K562 (cell line): Measurements from ENCODE around the gene CCSER2. TPM values are rescaled to one million over a fixed set of nuclear protein-coding genes. Genes with fewer than 3 reads are reported as not detected.

Experiments used
- ATAC-seq: fragments of 200-7000 bp; cut with Tn5 transposase; 3 replicates; pipeline ENCODE4 v1.9.1; 2020; ENCODE audit warnings: moderate library complexity
- BruUV-seq: library from RNA; stranded (reverse); fragments of 400-500 nt; replicated peaks from 2 replicates; lab custom pipeline; 2021; lab: Mats Ljungman, UMichigan
- CTCF ChIA-PET: fragments of 300-600 bp; formaldehyde crosslinking; extraction: SDS; loops from one replicate; lab custom pipeline; 2021; ENCODE audit warnings: low intra/inter-chr PET ratio; lab: Yijun Ruan, JAX
- POLR2A ChIA-PET: fragments of 300-600, 350-650 bp; sonication (Branson Sonifier 250); formaldehyde crosslinking; extraction: SDS; loops from one replicate; lab custom pipeline; 2021; ENCODE audit warnings: antibody characterized with exemption, inconsistent platforms; lab: Yijun Ruan, JAX
- DNase-seq, 4 experiments: peaks; one replicate each; pipeline versions ENCODE4 v3.0.0 to v3.0.0-alpha.2; 2011 to 2018; ENCODE audit warnings: low spot score in 3 of 4, mixed read lengths in 3 of 4; ENCODE audit errors: extremely low read depth in 1 of 4
- FAIRE-seq: peaks from 2 replicates; lab custom pipeline; 2011; peaks lifted over from hg19 to GRCh38; lab: Jason Lieb, UNC
- H2AFZ ChIP-seq: 2 replicates; pipeline ENCODE4 v1.6.0; 2011; ENCODE audit warnings: low read depth, low read length, control low read depth, inconsistent platforms
- H3K27ac ChIP-seq: fragments of 200-600 bp; 3 replicates; pipeline ENCODE4 v1.8.0; 2011; ENCODE audit warnings: low read depth, mild to moderate bottlenecking, control low read depth, inconsistent platforms, low read length, moderate library complexity, mixed read lengths; ENCODE audit errors: extremely low read depth
- H3K27me3 ChIP-seq, 2 experiments: fragments of 300-600 bp in 1 of 2; 2 replicates in 1 of 2; 3 replicates in 1 of 2; pipeline versions ENCODE4 v1.6.0 to v1.8.0; 2011; ENCODE audit warnings: inconsistent platforms in 2 of 2, low read length in 2 of 2, mild to moderate bottlenecking in 1 of 2, mixed read lengths in 1 of 2, moderate library complexity in 1 of 2; ENCODE audit not compliant: control insufficient read depth in 2 of 2, insufficient read depth in 2 of 2
- H3K36me3 ChIP-seq: fragments of 300-600 bp; 3 replicates; pipeline ENCODE4 v1.8.0; 2011; ENCODE audit warnings: mild to moderate bottlenecking, low read length, inconsistent platforms; ENCODE audit not compliant: control insufficient read depth, insufficient read depth
- H3K4me1 ChIP-seq, 2 experiments: fragments of 200-600 bp in 1 of 2; replicated peaks in 1 of 2; 2 replicates in 1 of 2; 3 replicates in 1 of 2; pipeline versions ENCODE4 v1.5.1 to v1.8.0; 2011; ENCODE audit warnings: inconsistent platforms in 2 of 2, low read length in 2 of 2, mild to moderate bottlenecking in 1 of 2, mixed read lengths in 1 of 2, moderate library complexity in 1 of 2; ENCODE audit not compliant: control insufficient read depth in 2 of 2, insufficient read depth in 2 of 2
- H3K4me2 ChIP-seq: 2 replicates; pipeline ENCODE4 v1.6.1; 2011; ENCODE audit warnings: low read length, control low read depth, inconsistent platforms, mixed read lengths; ENCODE audit not compliant: insufficient read depth
- H3K4me3 ChIP-seq: fragments of 200-600 bp; sonication (generic), shearing (Covaris generic); 2 replicates; pipeline ENCODE4 v1.5.1; 2016; ENCODE audit warnings: control low read depth, inconsistent platforms
- H3K79me2 ChIP-seq: fragments of 200-600 bp; 3 replicates; pipeline ENCODE4 v1.8.0; 2011; ENCODE audit warnings: low read length, inconsistent platforms; ENCODE audit not compliant: control insufficient read depth, insufficient read depth
- H3K9ac ChIP-seq, 2 experiments: 2 replicates each; pipeline versions ENCODE4 v1.6.0 to v1.6.1; 2011; ENCODE audit warnings: low read depth in 2 of 2, low read length in 2 of 2, control low read depth in 1 of 2, inconsistent platforms in 1 of 2, mild to moderate bottlenecking in 1 of 2, mixed read lengths in 1 of 2; ENCODE audit not compliant: insufficient read depth in 1 of 2
- H3K9me1 ChIP-seq: one replicate; pipeline ENCODE4 v1.6.0; 2011; ENCODE audit warnings: inconsistent platforms, mild to moderate bottlenecking, low read length, moderate library complexity; ENCODE audit not compliant: control insufficient read depth, insufficient read depth
- H3K9me3 ChIP-seq: replicated peaks from 2 replicates; pipeline ENCODE4 v1.5.1; 2011; ENCODE audit warnings: low read depth, low read length, inconsistent platforms; ENCODE audit not compliant: control insufficient read depth, insufficient read depth
- H4K20me1 ChIP-seq: replicated peaks from 2 replicates; pipeline ENCODE4 v1.6.1; 2011; ENCODE audit warnings: low read length, inconsistent platforms, mixed read lengths; ENCODE audit not compliant: control insufficient read depth, insufficient read depth
- ETV1 ChIP-seq: fragments of 450-650 bp; conservative IDR thresholded peaks from 2 replicates; pipeline ENCODE4 v1.6.1; 2016; ENCODE audit warnings: missing genetic modification characterization, control low read depth, low read depth, missing compliant biosample characterization
- FIP1L1 ChIP-seq: fragments of 200-400 bp; formaldehyde crosslinking; IDR thresholded peaks from 2 replicates; pipeline ENCODE4 v1.6.1; 2018; ENCODE audit warnings: mild to moderate bottlenecking, low read depth, low read length; ENCODE audit not compliant: poor library complexity, severe bottlenecking
- FOXA1 ChIP-seq: fragments of 450-650 bp; IDR thresholded peaks from 2 replicates; pipeline ENCODE4 v1.6.1; 2016; ENCODE audit warnings: mild to moderate bottlenecking, borderline replicate concordance
- HMGN3 ChIP-seq: IDR thresholded peaks from 2 replicates; pipeline ENCODE4 v1.6.1; 2011; ENCODE audit warnings: borderline replicate concordance, low read depth, mild to moderate bottlenecking, mixed read lengths, low read length; ENCODE audit not compliant: insufficient read length; ENCODE audit errors: extremely low read depth
- JUND ChIP-seq, 2 experiments: IDR thresholded peaks; 2 replicates in 1 of 2; 3 replicates in 1 of 2; pipeline ENCODE4 v1.6.1; 2011; ENCODE audit warnings: borderline replicate concordance in 2 of 2, low read depth in 2 of 2, low read length in 2 of 2, improper control_type of control experiment in 1 of 2, missing biosample characterization in 1 of 2, missing genetic modification characterization in 1 of 2, missing genetic modification reagents in 1 of 2
- LCOR ChIP-seq: sonication (generic); formaldehyde crosslinking; IDR thresholded peaks from 2 replicates; pipeline ENCODE4 v1.8.0; 2022; ENCODE audit warnings: mild to moderate bottlenecking, missing genetic modification reagents
- NFE2 ChIP-seq: IDR thresholded peaks from 2 replicates; pipeline ENCODE4 v1.6.1; 2014; ENCODE audit warnings: antibody characterized with exemption, low read depth
- NR2C2 ChIP-seq, 2 experiments: fragments of 200-800 bp in 1 of 2; sonication (Bioruptor generic) in 1 of 2; sonication (generic) in 1 of 2; formaldehyde crosslinking in 1 of 2; IDR thresholded peaks; 2 replicates each; pipeline versions ENCODE4 v1.6.1 to v1.8.0; 2016 to 2022; ENCODE audit warnings: mild to moderate bottlenecking in 1 of 2, missing compliant biosample characterization in 1 of 2, missing genetic modification characterization in 1 of 2, missing genetic modification reagents in 1 of 2
- SLC30A9 ChIP-seq: fragments of 250-450 bp; sonication (Bioruptor Pico); IDR thresholded peaks from 2 replicates; pipeline ENCODE4 v1.8.0; 2022; ENCODE audit warnings: mild to moderate bottlenecking, moderate library complexity
- STAG1 ChIP-seq: sonication (generic); formaldehyde crosslinking; IDR thresholded peaks from 2 replicates; pipeline ENCODE4 v1.5.0; 2020; ENCODE audit warnings: missing genetic modification reagents, borderline replicate concordance
- STAT5A ChIP-seq: IDR thresholded peaks from 2 replicates; pipeline ENCODE4 v1.6.1; 2012; ENCODE audit warnings: low read length, inconsistent platforms, borderline replicate concordance
- XRCC4 ChIP-seq: IDR thresholded peaks from one replicate; pipeline ENCODE4 v1.6.1; 2011; ENCODE audit not compliant: insufficient read depth, insufficient read length; ENCODE audit errors: extremely low read depth
- XRCC5 ChIP-seq: fragments of 200-400 bp; formaldehyde crosslinking; IDR thresholded peaks from 2 replicates; pipeline ENCODE4 v1.6.1; 2017; ENCODE audit warnings: low read depth, mild to moderate bottlenecking, low read length
- ZNF184 ChIP-seq: sonication (generic); formaldehyde crosslinking; IDR thresholded peaks from 2 replicates; pipeline ENCODE4 v1.5.0; 2020; ENCODE audit warnings: missing genetic modification reagents
- ZSCAN32 ChIP-seq: fragments of 450-650 bp; formaldehyde crosslinking; IDR thresholded peaks from 2 replicates; pipeline ENCODE4 v1.4.0; 2020; ENCODE audit warnings: mild to moderate bottlenecking, moderate library complexity
- WGBS: fragments of 100-300 bp; shearing (Covaris generic); methylation state at CpG from one replicate; pipeline ENCODE4 v1.1.6; 2016; ENCODE audit warnings: low coverage, mixed read lengths; ENCODE audit not compliant: insufficient coverage; ENCODE audit errors: missing lambda C conversion rate; 5-methylcytosine and 5-hydroxymethylcytosine counted together
- in situ Hi-C: fragments of 300-500 bp; cut with MboI; formaldehyde crosslinking; loops from 4 replicates; pipeline ENCODE4 v1.15.0; 2018; ENCODE audit warnings: inconsistent platforms, mixed read lengths
- intact Hi-C: fragments of 100-400 bp; cut with micrococcal nuclease; formaldehyde crosslinking; loops from 2 replicates; pipeline ENCODE4 v1.14.2; 2022
- polyA plus RNA-seq, 8 experiments: library from polyadenylated mRNA; depleted of rRNA in 4 of 8; stranded (reverse) in 5 of 8; unstranded in 3 of 8; fragments of >200 nt; fragmentation: Nextera tagmentation in 2 of 8; fragmentation: Illumina TruSeq in 1 of 8; extraction: Ambion mirVana in 2 of 8; extraction: Trizol in 1 of 8; gene quantifications; 2 replicates each; pipeline versions ENCODE4 v1.2.1 to v1.2.3, GENCODE V29; 2011 to 2014; ENCODE audit warnings: inconsistent platforms in 1 of 8, missing spikeins in 1 of 8
- total RNA-seq, 7 experiments: library from RNA; depleted of rRNA in 6 of 7; stranded (reverse); fragments of >200 nt in 6 of 7; fragmentation: Illumina TruSeq in 2 of 7; extraction: Trizol in 2 of 7; gene quantifications; 2 replicates each; pipeline versions ENCODE4 v1.2.1 to v1.2.3, GENCODE V29; 2011 to 2021; ENCODE audit warnings: low replicate concordance in 1 of 7
- TF ChIP-seq, protein P1 (sequence below), 2 experiments: IDR thresholded peaks; 2 replicates each; pipeline ENCODE4 v1.6.1; 2011; ENCODE audit warnings: borderline replicate concordance in 1 of 2, control low read depth in 1 of 2, low read depth in 1 of 2, low read length in 1 of 2, mild to moderate bottlenecking in 1 of 2, mixed read lengths in 1 of 2, moderate library complexity in 1 of 2; ENCODE audit not compliant: insufficient read depth in 1 of 2, insufficient read length in 1 of 2, poor library complexity in 1 of 2, severe bottlenecking in 1 of 2; ENCODE audit errors: extremely low read depth in 1 of 2
- TF ChIP-seq, protein P2 (sequence below): sonication (generic); formaldehyde crosslinking; IDR thresholded peaks from 2 replicates; pipeline ENCODE4 v1.8.0; 2022; ENCODE audit warnings: missing genetic modification reagents, mild to moderate bottlenecking, moderate library complexity, borderline replicate concordance

The CCSER2 gene
- total and polyA plus RNA-seq, 9 of the 15 experiments (the other 6 are each of a cell fraction or from before 2014, with no cell fraction given), result 2.7 to 15.1 (median 9.7) TPM

DNA sequence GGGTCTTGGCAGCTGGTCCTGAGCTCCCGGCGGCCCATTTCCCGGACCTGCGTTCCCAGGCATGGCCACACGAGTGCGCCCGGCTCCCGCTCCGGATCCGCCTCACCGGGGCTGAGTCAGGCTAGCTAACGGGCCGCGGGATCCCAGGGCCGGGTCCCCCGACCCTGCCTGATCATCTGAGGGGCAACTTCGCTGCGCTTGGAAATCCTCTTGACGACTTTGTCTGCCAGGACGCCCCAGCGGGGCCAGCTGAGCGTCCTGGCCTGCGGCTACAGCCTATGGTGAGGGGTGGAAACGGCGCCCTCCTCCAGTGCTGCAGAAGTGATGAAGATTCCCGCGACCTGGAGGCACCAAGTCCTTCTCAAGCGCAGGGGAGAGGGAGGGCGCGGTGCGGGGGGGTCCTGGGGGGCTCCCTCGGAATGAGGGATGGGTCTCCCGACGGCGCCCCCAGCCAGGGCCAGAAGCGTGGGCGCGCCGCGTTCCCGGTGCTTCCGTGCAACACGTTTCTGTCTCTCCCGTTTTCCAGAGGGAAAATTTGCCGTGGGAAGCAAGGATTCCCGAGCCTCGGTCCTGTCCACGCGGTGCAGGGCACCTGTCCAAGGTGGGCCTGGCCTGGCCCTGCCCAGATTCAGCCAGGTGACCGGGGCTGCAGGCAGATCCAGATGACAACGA, 212.4 kb downstream of the CCSER2 start:
- Histone ChIP-seq H3K36me3 (no peaks in the 10 kb centered on the region), H4K20me1 (no peaks in the 10 kb centered on the region), H2AFZ (no peak overlapping the region; the same call in 1 of the 2 replicates), H3K9me1 (no peaks in the 10 kb centered on the region), H3K9ac (peak overlapping the region in 1 of 2 experiments; percentile 38; a peak in 2 of 4 replicates), H3K4me3 (peak overlapping the region; percentile 11; the same call in 1 of the 2 replicates), H3K9me3 (no peaks in the 10 kb centered on the region), H3K4me2 (peak overlapping the region; percentile 46), H3K79me2 (no peaks in the 10 kb centered on the region), H3K4me1 (peaks cover 0 to 10% of the 10 kb centered on the region in 2 experiments; a peak in 3 of 5 replicates), H3K27me3 (peaks cover 6 to 31% of the 10 kb centered on the region in 2 experiments; a peak in 3 of 5 replicates), H3K27ac (no peak overlapping the region)
- WGBS, result 23% methylated on average over 41 of the region's 51 CpGs
- peak; percentile 78 to 85 (median 82) for DNase-seq
- ChIA-PET POLR2A (interaction anchor here (0.5 to 1.2 kb wide), 4 partner anchors 115 to 385 kb away, joined by 3 read pairs; no protein-coding TSS in a partner anchor), CTCF (interaction anchor here (0.7 to 7.7 kb wide), 3 partner anchors 111 to 1837 kb away, joined by 4 to 97 read pairs (median 5); no protein-coding TSS in a partner anchor)
- intact Hi-C loops, result loop anchor here (2.0 to 10.0 kb wide), 4 partner anchors 72 to 1834 kb away; no protein-coding TSS in a partner anchor
- no TSS peak for BruUV-seq
- peak; percentile 92 for ATAC-seq
- in situ Hi-C loops, result loop anchor here (5.0 kb wide), 2 partner anchors 168 to 273 kb away; no protein-coding TSS in a partner anchor
- FAIRE-seq, result peak; percentile 49
- peak; percentile 43 for TF ChIP-seq HMGN3
- 0 out of 2 replicates have a peak, but pooled peaks have one; percentile 23 for TF ChIP-seq JUND (IDR thresholded peaks at IDR 0.05; ENCODE audit: borderline replicate concordance, low read depth, low read length)
- TF ChIP-seq JUND (tag; IDR thresholded peaks at IDR 0.05; ENCODE audit: borderline replicate concordance, low read depth, low read length), result no peak; the same call in 2 of the 3 replicates
- TF ChIP-seq FOXA1, result no peak
- 0 out of 2 replicates have a peak, but pooled peaks have one; percentile 35 for TF ChIP-seq XRCC5
- TF ChIP-seq NFE2, result peak; percentile 40; the same call in 1 of the 2 replicates
- peak; percentile 81; the same call in 1 of the 2 replicates for TF ChIP-seq STAG1 (CRISPR knock-in tag)
- no peak for TF ChIP-seq SLC30A9 (CRISPR knock-in tag)
- TF ChIP-seq, protein P1, sequence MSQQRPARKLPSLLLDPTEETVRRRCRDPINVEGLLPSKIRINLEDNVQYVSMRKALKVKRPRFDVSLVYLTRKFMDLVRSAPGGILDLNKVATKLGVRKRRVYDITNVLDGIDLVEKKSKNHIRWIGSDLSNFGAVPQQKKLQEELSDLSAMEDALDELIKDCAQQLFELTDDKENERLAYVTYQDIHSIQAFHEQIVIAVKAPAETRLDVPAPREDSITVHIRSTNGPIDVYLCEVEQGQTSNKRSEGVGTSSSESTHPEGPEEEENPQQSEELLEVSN (IDR thresholded peaks at IDR 0.05; ENCODE audit: borderline replicate concordance in 1 of 2, extremely low read depth in 1 of 2, insufficient read depth in 1 of 2, insufficient read length in 1 of 2, low read depth in 1 of 2, low read length in 1 of 2, poor library complexity in 1 of 2, severe bottlenecking in 1 of 2), result peak in 1 of 2 experiments; percentile 5
- peak; percentile 28 for TF ChIP-seq FIP1L1
- no peak for TF ChIP-seq ZNF184 (CRISPR knock-in tag)
- TF ChIP-seq ZSCAN32 (CRISPR knock-in tag), result no peak
- TF ChIP-seq LCOR (CRISPR knock-in tag), result no peak
- TF ChIP-seq ETV1 (tag), result peak; percentile 37; the same call in 1 of the 2 replicates
- no peak for TF ChIP-seq XRCC4
- peak; percentile 38; the same call in 1 of the 2 replicates for TF ChIP-seq NR2C2 (CRISPR knock-in tag; IDR thresholded peaks at IDR 0.05)
- TF ChIP-seq NR2C2 (tag; IDR thresholded peaks at IDR 0.05), result no peak
- TF ChIP-seq STAT5A, result no peak
- TF ChIP-seq, protein P2, sequence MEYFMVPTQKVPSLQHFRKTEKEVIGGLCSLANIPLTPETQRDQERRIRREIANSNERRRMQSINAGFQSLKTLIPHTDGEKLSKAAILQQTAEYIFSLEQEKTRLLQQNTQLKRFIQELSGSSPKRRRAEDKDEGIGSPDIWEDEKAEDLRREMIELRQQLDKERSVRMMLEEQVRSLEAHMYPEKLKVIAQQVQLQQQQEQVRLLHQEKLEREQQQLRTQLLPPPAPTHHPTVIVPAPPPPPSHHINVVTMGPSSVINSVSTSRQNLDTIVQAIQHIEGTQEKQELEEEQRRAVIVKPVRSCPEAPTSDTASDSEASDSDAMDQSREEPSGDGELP (CRISPR knock-in tag), result peak; percentile 48; the same call in 1 of the 2 replicates
